ENCODE data around the gene KCNQ2.

KCNQ2 gene

GRCh38 chr20:63464289-63464635 is 8.2 kb downstream of the KCNQ2 start:
- H3K9me3 ChIP-seq: no peaks in the 10 kb centered on the region
- no peaks in the 10 kb centered on the region for H3K36me3 ChIP-seq
- H3K4me3 ChIP-seq: no peak overlapping the region
- H3K27me3 ChIP-seq: peaks cover 0 to 98% of the 10 kb centered on the region in 2 donors
- intact Hi-C loops (cut with DNase I; ENCODE audit: low total_unique reads): no loop called here
- TF ChIP-seq CTCF (IDR thresholded peaks at IDR 0.05): no peak
- no peak for DNase-seq
- no peaks in the 10 kb centered on the region for H3K4me1 ChIP-seq
- H3K27ac ChIP-seq: no peak overlapping the region

DNA sequence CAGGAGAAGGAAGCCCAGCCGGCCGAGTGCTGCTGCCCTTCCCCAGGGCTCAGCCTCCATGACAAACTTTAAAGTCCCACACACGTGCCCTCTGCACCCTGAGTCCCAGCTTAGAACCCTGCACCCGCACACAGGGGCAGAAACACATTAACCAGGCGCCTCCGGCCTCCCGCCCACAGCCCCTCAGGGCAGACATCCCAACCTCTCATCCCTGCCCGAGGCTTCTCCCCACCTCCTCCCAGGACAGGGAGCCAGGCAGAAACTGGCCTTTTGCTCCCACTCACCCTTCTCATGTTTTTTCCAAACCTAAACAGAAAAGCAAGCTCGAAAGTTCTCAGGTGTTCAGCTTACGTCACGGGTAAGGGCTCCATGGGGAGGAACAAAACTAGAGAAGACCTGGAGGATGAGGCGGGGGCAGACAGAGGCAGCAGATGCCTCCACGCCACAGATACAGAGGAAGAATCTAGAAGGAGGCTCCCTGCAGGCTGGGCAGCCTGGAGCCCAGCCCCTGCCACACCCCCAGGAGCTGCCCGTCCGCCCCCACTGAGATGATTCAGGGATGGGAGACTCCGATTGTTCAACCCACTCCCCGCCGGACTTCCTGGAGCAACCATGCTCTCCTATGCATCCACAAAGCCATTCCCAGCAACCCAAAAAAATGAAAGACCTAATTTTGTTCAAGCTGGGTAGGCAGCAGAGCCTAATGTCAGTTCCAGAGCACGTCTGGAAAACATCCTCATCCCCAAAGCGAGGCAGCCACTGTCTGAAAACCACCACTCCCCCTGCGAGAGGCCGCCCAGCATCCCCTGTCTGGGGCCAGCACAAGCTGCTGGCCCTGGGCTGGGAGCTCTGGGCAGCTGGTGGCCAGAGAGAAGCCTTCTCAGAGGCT is 8.8 kb downstream of the KCNQ2 start:
- Histone ChIP-seq H3K27me3 (peaks cover 0 to 98% of the 10 kb centered on the region in 2 donors), H3K4me3 (no peak overlapping the region), H3K27ac (no peak overlapping the region), H3K9me3 (no peaks in the 10 kb centered on the region), H3K36me3 (no peaks in the 10 kb centered on the region), H3K4me1 (no peaks in the 10 kb centered on the region)
- TF ChIP-seq CTCF (IDR thresholded peaks at IDR 0.05): no peak
- intact Hi-C loops (cut with DNase I; ENCODE audit: low total_unique reads): no loop called here
- DNase-seq: no peak

DNA sequence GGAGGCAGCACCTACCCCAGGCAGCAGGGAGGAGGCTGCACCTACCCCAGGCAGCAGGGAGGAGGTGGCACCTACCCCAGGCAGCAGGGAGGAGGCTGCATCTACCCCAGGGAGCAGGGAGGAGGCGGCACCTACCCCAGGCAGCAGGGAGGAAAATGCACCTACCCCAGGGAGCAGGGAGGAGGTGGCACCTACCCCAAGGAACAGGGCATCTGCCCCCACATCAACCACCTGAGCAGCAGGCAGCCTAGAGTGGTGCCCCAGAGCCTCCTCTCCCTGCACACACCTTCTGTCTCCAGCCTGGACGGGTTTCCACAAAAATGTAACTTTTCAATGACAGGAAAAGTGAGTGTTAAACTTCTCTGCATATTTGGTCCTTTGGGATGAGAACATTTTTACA is 10.2 kb downstream of the KCNQ2 start:
- H3K9me3 ChIP-seq: no peaks in the 10 kb centered on the region
- intact Hi-C loops (cut with DNase I; ENCODE audit: low total_unique reads): no loop called here
- no peak overlapping the region for H3K27ac ChIP-seq
- peaks cover 0 to 5% (median 0%) of the 10 kb centered on the region in 4 donors for H3K4me1 ChIP-seq
- TF ChIP-seq CTCF (IDR thresholded peaks at IDR 0.05): no peak
- H3K4me3 ChIP-seq: no peak overlapping the region
- DNase-seq: no peak
- H3K36me3 ChIP-seq: no peaks in the 10 kb centered on the region
- peaks cover 0 to 99% of the 10 kb centered on the region in 2 donors for H3K27me3 ChIP-seq

GRCh38 chr20:63461104-63461763 is 11.2 kb downstream of the KCNQ2 start:
- no peak overlapping the region for H3K27ac ChIP-seq
- TF ChIP-seq CTCF (IDR thresholded peaks at IDR 0.05): no peak
- H3K27me3 ChIP-seq: peaks cover 0 to 99% of the 10 kb centered on the region in 2 donors
- no peaks in the 10 kb centered on the region for H3K36me3 ChIP-seq
- DNase-seq: no peak
- no peaks in the 10 kb centered on the region for H3K9me3 ChIP-seq
- H3K4me1 ChIP-seq: peaks cover 0 to 5% (median 0%) of the 10 kb centered on the region in 4 donors
- intact Hi-C loops (cut with DNase I; ENCODE audit: low total_unique reads): no loop called here
- H3K4me3 ChIP-seq: no peak overlapping the region

DNA sequence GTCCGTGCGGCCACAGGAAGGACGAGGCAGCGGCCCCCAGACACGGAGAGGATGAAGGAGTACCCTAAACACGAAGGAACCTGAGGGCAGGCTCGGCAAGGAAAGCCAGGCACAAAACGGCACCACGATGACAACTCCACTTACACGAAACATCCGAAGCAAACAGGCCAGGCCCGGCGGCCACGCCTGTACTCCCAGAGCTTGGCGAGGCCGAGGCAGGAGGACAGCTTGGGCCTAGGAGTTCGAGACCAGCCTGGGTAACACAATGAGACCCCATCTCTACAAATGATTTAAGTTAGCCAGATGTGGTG is 13.4 kb downstream of the KCNQ2 start:
- no peak overlapping the region for H3K27ac ChIP-seq
- H3K9me3 ChIP-seq: no peaks in the 10 kb centered on the region
- intact Hi-C loops (cut with DNase I; ENCODE audit: low total_unique reads): no loop called here
- H3K27me3 ChIP-seq: peaks cover 0 to 99% of the 10 kb centered on the region in 2 donors
- H3K4me1 ChIP-seq: peaks cover 0 to 15% (median 6%) of the 10 kb centered on the region in 4 donors
- H3K4me3 ChIP-seq: no peak overlapping the region
- TF ChIP-seq CTCF (IDR thresholded peaks at IDR 0.05): no peak
- H3K36me3 ChIP-seq: no peaks in the 10 kb centered on the region
- DNase-seq: no peak
